GM12892 (cell line): Measurements from ENCODE around the gene ARID5B. TPM values are rescaled to one million over a fixed set of nuclear protein-coding genes. Genes with fewer than 3 reads are reported as not detected.
"Not testable (repeated sequence)": the region's sequence is repeated elsewhere in the genome, so short reads cannot be mapped to it uniquely, and the experiment has no call there.

Source experiments
- DNase-seq: peaks from one replicate; pipeline ENCODE4 v3.0.0; 2011; ENCODE audit not compliant: insufficient read length
- FAIRE-seq: peaks from 2 replicates; lab custom pipeline; 2011; peaks lifted over from hg19 to GRCh38; lab: Jason Lieb, UNC
- POLR2A ChIP-seq: IDR thresholded peaks from 2 replicates; pipeline ENCODE4 v1.6.1; 2011; ENCODE audit warnings: low read depth, low read length, control low read depth
- POLR2AphosphoS5 ChIP-seq: IDR thresholded peaks from 2 replicates; pipeline ENCODE4 v1.6.1; 2011; ENCODE audit warnings: low read depth, low read length, control low read depth
- TAF1 ChIP-seq: IDR thresholded peaks from 2 replicates; pipeline ENCODE4 v1.6.1; 2011; ENCODE audit warnings: low read depth, mild to moderate bottlenecking, control low read depth, low read length, borderline replicate concordance
- polyA plus RNA-seq: library from polyadenylated mRNA; unstranded; fragments of >200 nt; gene quantifications from one replicate; pipeline ENCODE4 v1.2.1, GENCODE V29; 2012; ENCODE audit warnings: missing spikeins, inconsistent platforms; ENCODE audit not compliant: missing spikeins

ARID5B gene
- polyA plus RNA-seq: 15.3 TPM

GRCh38 chr10:61900829-61901792 is at the start of gene ARID5B:
TSS of gene ARID5B (plus strand) at chr10:61901699. CDS start at chr10:61901710, 11 bp downstream.
- FAIRE-seq (peak; percentile 76), DNase-seq (no peak)
- TF ChIP-seq TAF1 (no peak), POLR2A (peak; percentile 57; the same call in 1 of the 2 replicates), POLR2AphosphoS5 (peak; percentile 10; the same call in 1 of the 2 replicates)

- FAIRE-seq (no peak), DNase-seq (no peak)
- no peak for TF ChIP-seq TAF1
- TF ChIP-seq POLR2AphosphoS5: no peak
- no peak for TF ChIP-seq POLR2A
Observed at GRCh38 chr10:61852261-61852660, 49.2 kb upstream of the ARID5B start.

GRCh38 chr10:61855771-61856170 is 45.7 kb upstream of the ARID5B start:
- TF ChIP-seq TAF1 (no peak), POLR2A (no peak), POLR2AphosphoS5 (no peak)
- FAIRE-seq (no peak), DNase-seq (no peak)

GRCh38 chr10:61857746-61858145 is 43.8 kb upstream of the ARID5B start:
- FAIRE-seq: no peak
- no peak for TF ChIP-seq POLR2AphosphoS5
- no peak for TF ChIP-seq TAF1
- TF ChIP-seq POLR2A: no peak
- DNase-seq: no peak

- DNase-seq: no peak
- FAIRE-seq: no peak
- no peak for TF ChIP-seq POLR2AphosphoS5
Observed at GRCh38 chr10:61859786-61860185, 41.7 kb upstream of the ARID5B start.

GRCh38 chr10:61860964-61861758 is 40.3 kb upstream of the ARID5B start:
- no peak for FAIRE-seq
- no peak for DNase-seq

GRCh38 chr10:61863981-61864380 is 37.5 kb upstream of the ARID5B start:
- FAIRE-seq (no peak), DNase-seq (no peak)
- TF ChIP-seq TAF1 (no peak), POLR2A (no peak), POLR2AphosphoS5 (no peak)

More at GRCh38 chr10:61860964-61861758, 40.3 kb upstream of the ARID5B start:
- TF ChIP-seq TAF1: no peak
- TF ChIP-seq POLR2A: no peak
- TF ChIP-seq POLR2AphosphoS5: no peak

GRCh38 chr10:61866700-61867368 is 34.7 kb upstream of the ARID5B start:
- TF ChIP-seq POLR2AphosphoS5 (no peak), POLR2A (no peak), TAF1 (no peak)
- no peak for FAIRE-seq
- no peak for DNase-seq

- not testable (repeated sequence) for FAIRE-seq, DNase-seq
Observed at GRCh38 chr10:61867374-61867773, 34.1 kb upstream of the ARID5B start.

- DNase-seq, FAIRE-seq: not testable (repeated sequence)
Observed at GRCh38 chr10:61867817-61868216, 33.7 kb upstream of the ARID5B start.

- no peak for DNase-seq
- TF ChIP-seq POLR2A: no peak
- TF ChIP-seq TAF1: no peak
- no peak for TF ChIP-seq POLR2AphosphoS5
- FAIRE-seq: no peak
Observed at GRCh38 chr10:61869041-61869675, 32.3 kb upstream of the ARID5B start.
